ENCODE measurements around the gene ZNF662. TPM values are rescaled to one million over a fixed set of nuclear protein-coding genes. Genes with fewer than 3 reads are reported as not detected.

Gene ZNF662
- total RNA-seq, 6 experiments from 2014 or later = 0.21 to 1.4 (median 0.51) TPM; not detected in 1

DNA sequence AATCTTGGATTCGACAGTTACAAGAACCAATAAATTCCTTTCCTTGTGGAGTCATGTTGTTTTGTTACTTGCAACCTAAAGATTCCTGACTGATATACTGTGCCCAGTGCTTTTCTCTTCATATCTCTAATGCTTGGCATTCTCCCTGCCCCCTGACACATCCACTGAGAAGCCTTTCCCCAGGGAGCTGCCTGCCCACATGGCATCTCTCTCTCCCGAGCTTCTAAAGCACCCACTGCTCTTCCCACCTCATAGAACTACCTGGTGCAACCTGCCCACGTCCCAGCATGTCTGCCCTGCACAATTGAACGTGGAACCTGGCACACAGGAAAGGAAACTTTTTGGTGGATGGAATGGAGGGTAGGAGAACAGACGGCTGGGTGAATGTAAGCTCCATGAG, 37.1 kb upstream of the ZNF662 start:
- DNase-seq = no peak
- Mint-ChIP-seq H3K27me3 (ENCODE audit: insufficient read depth) (peaks cover 19% of the 10 kb centered on the region), H3K36me3 (ENCODE audit: low read depth) (no peaks in the 10 kb centered on the region), H3K9me3 (no peaks in the 10 kb centered on the region), H3K4me1 (ENCODE audit: low read depth) (no peaks in the 10 kb centered on the region), H3K27ac (no peak overlapping the region), H3K4me3 (no peak overlapping the region)
- TF ChIP-seq, protein P1, sequence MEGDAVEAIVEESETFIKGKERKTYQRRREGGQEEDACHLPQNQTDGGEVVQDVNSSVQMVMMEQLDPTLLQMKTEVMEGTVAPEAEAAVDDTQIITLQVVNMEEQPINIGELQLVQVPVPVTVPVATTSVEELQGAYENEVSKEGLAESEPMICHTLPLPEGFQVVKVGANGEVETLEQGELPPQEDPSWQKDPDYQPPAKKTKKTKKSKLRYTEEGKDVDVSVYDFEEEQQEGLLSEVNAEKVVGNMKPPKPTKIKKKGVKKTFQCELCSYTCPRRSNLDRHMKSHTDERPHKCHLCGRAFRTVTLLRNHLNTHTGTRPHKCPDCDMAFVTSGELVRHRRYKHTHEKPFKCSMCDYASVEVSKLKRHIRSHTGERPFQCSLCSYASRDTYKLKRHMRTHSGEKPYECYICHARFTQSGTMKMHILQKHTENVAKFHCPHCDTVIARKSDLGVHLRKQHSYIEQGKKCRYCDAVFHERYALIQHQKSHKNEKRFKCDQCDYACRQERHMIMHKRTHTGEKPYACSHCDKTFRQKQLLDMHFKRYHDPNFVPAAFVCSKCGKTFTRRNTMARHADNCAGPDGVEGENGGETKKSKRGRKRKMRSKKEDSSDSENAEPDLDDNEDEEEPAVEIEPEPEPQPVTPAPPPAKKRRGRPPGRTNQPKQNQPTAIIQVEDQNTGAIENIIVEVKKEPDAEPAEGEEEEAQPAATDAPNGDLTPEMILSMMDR (IDR thresholded peaks at IDR 0.05) = no peak

DNA sequence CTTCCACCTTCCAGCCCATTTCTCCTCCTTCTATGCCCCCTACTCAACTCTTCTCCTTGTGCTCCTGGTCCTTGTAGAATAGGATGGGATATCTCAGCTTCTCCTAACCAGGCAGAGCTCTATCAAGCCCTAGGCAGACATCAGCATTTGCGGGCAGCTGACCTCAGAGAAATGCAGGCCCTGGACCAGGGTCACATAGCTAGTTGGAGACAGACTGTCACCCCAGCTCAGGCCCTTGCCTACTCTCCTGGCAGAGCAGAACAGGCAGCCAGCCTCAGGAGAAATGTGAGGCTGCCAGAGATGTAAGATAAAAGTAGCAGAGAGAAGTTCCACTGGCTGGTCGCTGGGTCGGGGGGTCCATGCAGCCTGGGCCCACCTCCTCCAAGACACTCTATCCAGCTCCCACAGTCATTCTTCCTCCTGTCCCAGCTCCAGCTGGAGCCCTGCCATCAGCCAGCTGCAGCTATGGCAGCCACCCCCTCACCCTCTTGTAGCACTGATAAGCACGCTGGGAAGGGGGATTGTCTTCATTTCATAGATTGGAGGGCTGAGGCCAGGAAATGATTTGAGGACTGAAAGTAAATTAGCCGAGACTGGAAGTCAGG, 34.2 kb upstream of the ZNF662 start:
- H3K36me3 Mint-ChIP-seq (ENCODE audit: low read depth) = no peaks in the 10 kb centered on the region
- H3K27ac Mint-ChIP-seq = no peak overlapping the region
- no peaks in the 10 kb centered on the region for H3K4me1 Mint-ChIP-seq (ENCODE audit: low read depth)
- H3K9me3 Mint-ChIP-seq = no peaks in the 10 kb centered on the region
- peaks cover 20% of the 10 kb centered on the region for H3K27me3 Mint-ChIP-seq (ENCODE audit: insufficient read depth)
- TF ChIP-seq, protein P1 (IDR thresholded peaks at IDR 0.05) = no peak
- no peak overlapping the region for H3K4me3 Mint-ChIP-seq
- DNase-seq = no peak

DNA sequence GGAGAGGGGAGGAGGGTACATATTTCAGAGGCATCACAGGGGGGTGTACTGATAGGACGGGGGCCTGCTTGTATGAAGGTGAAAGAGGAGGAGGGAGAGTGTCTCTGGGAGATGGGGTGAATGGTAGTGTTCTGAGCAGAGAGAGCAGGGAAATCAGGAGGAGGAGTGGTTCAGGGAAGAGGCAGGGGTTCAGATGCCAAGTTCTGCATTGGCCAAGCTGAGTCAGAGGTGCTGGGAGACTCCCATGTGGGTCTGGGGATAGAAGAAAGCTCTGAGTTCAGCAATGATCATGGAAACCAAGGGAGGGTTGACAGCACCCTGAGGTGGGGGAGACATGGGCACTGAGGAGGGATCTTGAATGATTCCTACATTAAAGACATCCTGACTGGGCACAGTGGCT, 33.2 kb upstream of the ZNF662 start:
- Mint-ChIP-seq H3K4me3 (no peak overlapping the region), H3K27me3 (ENCODE audit: insufficient read depth) (peaks cover 23% of the 10 kb centered on the region), H3K4me1 (ENCODE audit: low read depth) (no peaks in the 10 kb centered on the region), H3K9me3 (no peaks in the 10 kb centered on the region), H3K27ac (no peak overlapping the region), H3K36me3 (ENCODE audit: low read depth) (no peaks in the 10 kb centered on the region)
- TF ChIP-seq, protein P1 (IDR thresholded peaks at IDR 0.05) = no peak
- no peak for DNase-seq

DNA sequence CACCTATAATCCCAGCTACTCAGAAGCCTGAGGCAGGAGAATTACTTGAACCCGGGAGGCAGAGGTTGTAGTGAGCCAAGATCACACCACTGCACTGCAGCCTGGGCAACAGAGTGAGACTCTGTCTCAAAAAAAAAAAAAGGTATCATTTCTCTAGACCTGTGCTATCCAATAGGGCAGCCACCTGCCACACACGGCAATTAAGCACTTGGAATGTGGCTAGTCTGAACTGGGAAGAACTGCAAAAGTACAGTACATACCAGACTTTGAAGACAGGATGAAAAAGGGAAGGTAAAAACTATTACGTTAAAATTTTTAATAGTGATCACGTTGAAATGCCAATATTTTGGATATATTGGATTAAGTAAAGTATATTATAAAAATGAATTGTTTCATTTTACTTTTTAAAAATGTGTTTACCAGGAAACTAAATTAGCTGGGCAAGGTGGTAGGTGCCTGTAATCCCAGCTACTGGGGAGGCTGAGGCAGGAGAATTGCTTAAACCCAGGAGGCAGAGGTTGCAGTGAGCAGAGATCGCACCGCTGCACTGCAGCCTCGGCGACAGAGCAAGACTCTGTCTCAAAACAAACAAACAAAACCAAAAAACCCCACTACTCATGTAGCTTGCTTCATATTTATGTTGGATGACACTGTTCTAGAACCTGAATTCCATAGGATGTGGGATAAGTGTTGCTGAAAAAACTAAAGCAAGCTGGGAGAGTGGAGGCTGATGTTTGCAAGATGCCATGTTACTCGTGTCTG, 32.5 kb upstream of the ZNF662 start:
- Mint-ChIP-seq H3K27ac (no peak overlapping the region), H3K4me3 (no peak overlapping the region), H3K9me3 (no peaks in the 10 kb centered on the region), H3K27me3 (ENCODE audit: insufficient read depth) (peaks cover 20% of the 10 kb centered on the region), H3K4me1 (ENCODE audit: low read depth) (no peaks in the 10 kb centered on the region), H3K36me3 (ENCODE audit: low read depth) (no peaks in the 10 kb centered on the region)
- DNase-seq = no peak
- TF ChIP-seq, protein P1 (IDR thresholded peaks at IDR 0.05) = no peak

DNA sequence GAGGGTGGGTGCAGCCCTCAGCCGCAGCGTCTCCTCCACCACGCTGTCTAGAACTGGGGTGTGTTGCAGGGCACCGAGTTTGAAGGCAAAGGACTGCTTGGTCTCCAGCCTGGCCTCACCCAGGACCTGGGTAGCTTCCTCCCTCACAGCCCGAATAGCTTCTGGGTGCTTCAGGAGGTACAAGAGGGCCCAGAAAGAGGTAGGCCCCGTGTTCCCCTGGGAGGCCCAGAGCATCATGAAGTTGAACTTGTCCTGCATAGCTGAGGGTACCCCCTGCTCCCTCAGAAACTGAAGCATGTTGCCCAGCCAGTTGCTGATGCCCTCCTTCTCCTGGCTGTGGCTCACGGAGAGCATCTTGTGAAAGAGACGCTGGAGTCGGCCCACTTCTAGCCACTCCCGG, 31.2 kb upstream of the ZNF662 start:
- peaks cover 15% of the 10 kb centered on the region for H3K27me3 Mint-ChIP-seq (ENCODE audit: insufficient read depth)
- H3K4me1 Mint-ChIP-seq (ENCODE audit: low read depth) = no peaks in the 10 kb centered on the region
- TF ChIP-seq, protein P1 (IDR thresholded peaks at IDR 0.05) = no peak
- no peaks in the 10 kb centered on the region for H3K9me3 Mint-ChIP-seq
- no peaks in the 10 kb centered on the region for H3K36me3 Mint-ChIP-seq (ENCODE audit: low read depth)
- no peak overlapping the region for H3K27ac Mint-ChIP-seq
- H3K4me3 Mint-ChIP-seq = no peak overlapping the region
- no peak for DNase-seq
